Activated naive CD8-positive, alpha-beta T cell treated with anti-CD3 and anti-CD28 coated beads, Interleukin-2, amount 10 ng/mL, durations not matched to agents 7 days and 5 days (primary cell): ENCODE data around the gene NKTR. TPM values are rescaled to one million over a fixed set of nuclear protein-coding genes. Genes with fewer than 3 reads are reported as not detected.
A peak's percentile ranks its signal among the peaks of the same experiment; 100 is the strongest.

Experiments used
- ATAC-seq: fragments of 150-1000 bp; cut with Tn5 transposase; one replicate; pipeline ENCODE4 v1.10.0; 2021; ENCODE audit warnings: low read depth, moderate library complexity
- POLR2A ChIA-PET: fragments of 350-600 bp; sonication (Branson Sonifier 250); formaldehyde crosslinking; loops from one replicate; lab custom pipeline; 2021; ENCODE audit warnings: antibody characterized with exemption; lab: Charles Lee
- DNase-seq: peaks from one replicate; pipeline ENCODE4 v3.0.0; 2021
- H3K27ac Mint-ChIP-seq: one replicate; pipeline ENCODE4 v1.8.0; 2022; ENCODE audit warnings: mild to moderate bottlenecking, mixed read lengths
- H3K27me3 Mint-ChIP-seq: one replicate; pipeline ENCODE4 v1.8.0; 2022; ENCODE audit warnings: mild to moderate bottlenecking, moderate library complexity, mixed read lengths
- H3K36me3 Mint-ChIP-seq: one replicate; pipeline ENCODE4 v1.8.0; 2021; ENCODE audit warnings: mild to moderate bottlenecking, mixed read lengths
- H3K4me1 Mint-ChIP-seq: one replicate; pipeline ENCODE4 v1.8.0; 2021; ENCODE audit warnings: mixed read lengths
- H3K4me3 Mint-ChIP-seq: one replicate; pipeline ENCODE4 v1.8.0; 2022; ENCODE audit warnings: mild to moderate bottlenecking, moderate library complexity, mixed read lengths
- H3K9me3 Mint-ChIP-seq: one replicate; pipeline ENCODE4 v1.8.0; 2021; ENCODE audit warnings: mixed read lengths
- total RNA-seq, 2 experiments: library from RNA; stranded (reverse); gene quantifications; one replicate each; pipeline ENCODE4 v1.2.3, GENCODE V29; 2021

Gene NKTR
- total RNA-seq, 2 experiments from 2014 or later = 150 to 152 TPM

DNA sequence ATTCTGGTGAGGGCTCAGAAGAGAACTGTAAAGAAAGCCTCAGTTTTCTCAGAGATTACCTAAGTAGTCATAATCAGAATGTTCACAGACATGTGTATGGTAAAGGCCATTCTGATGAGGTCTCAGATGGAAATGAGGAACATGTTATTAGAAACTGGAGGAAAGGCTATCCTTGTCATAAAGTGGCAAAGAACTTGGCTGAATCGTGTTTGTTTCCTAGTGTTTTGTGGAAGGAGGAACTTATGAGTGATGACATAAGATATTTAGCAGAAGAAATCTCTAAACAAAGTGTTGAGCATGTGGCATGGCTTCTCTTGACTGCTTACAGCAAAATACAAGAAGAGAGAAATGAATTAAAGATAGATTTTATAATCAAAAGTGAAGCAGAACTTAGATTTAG, 72.0 kb downstream of the NKTR start:
- H3K4me3 Mint-ChIP-seq = no peak overlapping the region
- H3K27me3 Mint-ChIP-seq = peaks cover 9% of the 10 kb centered on the region
- DNase-seq (no peak), ATAC-seq (no peak)
- no peaks in the 10 kb centered on the region for H3K4me1 Mint-ChIP-seq
- peaks cover 3% of the 10 kb centered on the region for H3K9me3 Mint-ChIP-seq
- H3K36me3 Mint-ChIP-seq = no peaks in the 10 kb centered on the region
- no peak overlapping the region for H3K27ac Mint-ChIP-seq
- POLR2A ChIA-PET = no interaction called here

DNA sequence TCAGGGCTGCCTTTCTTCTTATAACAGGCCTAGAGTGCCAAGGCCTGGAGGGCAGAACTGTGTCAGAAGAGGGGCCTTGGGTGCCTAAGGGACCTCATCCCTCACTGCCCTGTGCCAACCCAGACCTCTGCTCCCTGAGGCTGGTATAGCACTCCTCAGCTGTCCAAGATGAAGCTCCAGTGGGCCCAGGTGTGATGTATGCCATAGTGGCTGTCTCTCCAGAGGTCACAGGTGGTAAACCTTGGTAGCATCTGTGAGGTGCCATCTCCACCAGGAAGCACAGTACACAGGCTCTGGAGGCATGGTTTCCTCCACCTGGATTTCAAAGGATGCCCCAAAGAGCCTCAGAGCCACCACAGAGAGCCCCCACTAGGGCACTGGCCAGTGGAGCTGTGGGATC, 72.6 kb downstream of the NKTR start:
- POLR2A ChIA-PET = no interaction called here
- ATAC-seq (no peak), DNase-seq (no peak)
- no peak overlapping the region for H3K27ac Mint-ChIP-seq
- peaks cover 11% of the 10 kb centered on the region for H3K27me3 Mint-ChIP-seq
- no peak overlapping the region for H3K4me3 Mint-ChIP-seq
- H3K36me3 Mint-ChIP-seq = no peaks in the 10 kb centered on the region
- no peaks in the 10 kb centered on the region for H3K4me1 Mint-ChIP-seq
- H3K9me3 Mint-ChIP-seq = peaks cover 5% of the 10 kb centered on the region

DNA sequence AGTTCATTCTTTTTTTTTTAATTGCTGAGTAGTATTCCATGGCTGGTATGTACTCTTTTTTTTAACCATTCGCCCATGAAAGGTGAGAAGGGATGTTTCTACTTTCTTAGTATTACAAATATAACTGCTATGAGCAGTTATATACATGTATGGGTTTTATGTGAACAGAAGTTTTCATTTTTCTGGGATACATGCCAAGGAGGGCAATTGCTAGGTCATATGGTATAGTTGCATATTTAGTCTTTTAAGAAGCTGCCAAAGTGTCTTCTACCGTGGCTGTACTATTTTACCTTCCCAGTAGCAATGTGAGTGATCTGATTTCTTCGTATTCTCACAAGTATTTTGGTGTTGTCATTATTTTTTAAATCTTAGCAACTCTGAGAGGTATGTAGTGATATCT, 73.7 kb downstream of the NKTR start:
- no peak for DNase-seq
- Mint-ChIP-seq H3K27me3 (peaks cover 11% of the 10 kb centered on the region), H3K36me3 (no peaks in the 10 kb centered on the region), H3K4me3 (no peak overlapping the region), H3K27ac (no peak overlapping the region), H3K4me1 (no peaks in the 10 kb centered on the region), H3K9me3 (peaks cover 6% of the 10 kb centered on the region)
- POLR2A ChIA-PET = no interaction called here
- ATAC-seq = no peak

DNA sequence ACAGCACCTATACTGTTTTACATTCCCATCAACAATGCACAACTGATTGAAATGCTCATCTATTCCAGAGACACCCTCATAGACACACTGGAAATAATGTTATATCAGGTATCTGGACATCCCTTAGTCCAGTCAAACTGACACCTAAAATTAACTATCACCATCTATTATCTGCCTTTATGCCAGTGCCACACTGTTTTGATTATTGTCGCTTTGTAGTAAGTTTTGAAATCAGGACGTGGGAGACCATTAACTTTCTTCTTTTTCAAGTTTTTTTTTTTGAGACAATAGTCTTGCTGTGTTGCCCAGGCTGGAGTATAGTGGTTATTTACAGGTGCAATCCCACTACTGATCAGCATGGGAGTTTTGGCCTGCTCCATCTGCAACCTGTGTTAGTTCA, 75.4 kb downstream of the NKTR start:
- Mint-ChIP-seq H3K27me3 (peaks cover 11% of the 10 kb centered on the region), H3K4me1 (no peaks in the 10 kb centered on the region), H3K27ac (no peak overlapping the region), H3K4me3 (no peak overlapping the region), H3K36me3 (no peaks in the 10 kb centered on the region), H3K9me3 (peaks cover 9% of the 10 kb centered on the region)
- DNase-seq (no peak), ATAC-seq (no peak)
- POLR2A ChIA-PET = no interaction called here

DNA sequence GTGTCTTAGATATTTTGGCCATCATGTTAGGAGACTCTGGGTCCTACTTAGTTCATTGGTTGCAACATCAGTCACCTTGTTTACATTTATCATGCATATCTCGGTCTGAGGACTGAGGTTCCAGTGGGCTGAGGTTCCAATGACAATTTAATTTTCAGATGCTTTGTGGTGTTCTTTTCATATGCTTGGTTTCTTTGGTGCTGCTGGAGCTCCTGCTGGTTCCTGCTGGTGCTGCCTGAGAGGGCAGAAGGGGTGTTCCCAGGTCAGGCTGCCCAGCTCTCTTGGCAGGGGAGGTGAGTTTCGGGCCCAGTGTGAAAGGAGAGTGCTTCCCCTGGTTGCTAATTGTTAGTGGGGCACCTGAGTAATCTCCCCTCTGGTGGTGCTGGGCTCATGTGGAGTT, 78.0 kb downstream of the NKTR start:
- Mint-ChIP-seq H3K27ac (no peak overlapping the region), H3K27me3 (peaks cover 22% of the 10 kb centered on the region), H3K4me1 (no peaks in the 10 kb centered on the region), H3K9me3 (peaks cover 9% of the 10 kb centered on the region), H3K36me3 (no peaks in the 10 kb centered on the region), H3K4me3 (no peak overlapping the region)
- POLR2A ChIA-PET = no interaction called here
- no peak for ATAC-seq
- no peak for DNase-seq

DNA sequence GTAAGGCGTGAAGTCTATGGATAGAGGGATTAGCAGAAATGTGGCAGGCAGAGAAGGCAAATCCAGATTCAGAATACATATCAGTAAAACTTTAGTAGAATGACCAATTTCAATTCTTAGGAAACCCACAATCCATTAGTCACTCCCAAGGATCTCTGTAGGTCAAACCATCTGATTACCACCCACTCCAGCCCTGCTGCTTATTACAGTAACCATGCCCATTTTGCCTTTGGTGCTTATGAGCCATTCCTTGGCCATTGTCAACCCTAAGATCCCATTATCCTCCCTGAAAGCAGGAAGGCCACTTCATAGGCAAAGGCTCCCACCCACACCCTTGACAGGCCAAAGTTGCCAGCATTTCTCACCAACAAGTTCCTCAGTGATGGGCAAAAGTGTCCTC, 79.8 kb downstream of the NKTR start:
- no peak for DNase-seq
- Mint-ChIP-seq H3K27ac (no peak overlapping the region), H3K4me3 (no peak overlapping the region), H3K9me3 (peaks cover 7% of the 10 kb centered on the region), H3K4me1 (no peaks in the 10 kb centered on the region), H3K36me3 (no peaks in the 10 kb centered on the region), H3K27me3 (peaks cover 21% of the 10 kb centered on the region)
- POLR2A ChIA-PET = no interaction called here
- ATAC-seq = no peak

DNA sequence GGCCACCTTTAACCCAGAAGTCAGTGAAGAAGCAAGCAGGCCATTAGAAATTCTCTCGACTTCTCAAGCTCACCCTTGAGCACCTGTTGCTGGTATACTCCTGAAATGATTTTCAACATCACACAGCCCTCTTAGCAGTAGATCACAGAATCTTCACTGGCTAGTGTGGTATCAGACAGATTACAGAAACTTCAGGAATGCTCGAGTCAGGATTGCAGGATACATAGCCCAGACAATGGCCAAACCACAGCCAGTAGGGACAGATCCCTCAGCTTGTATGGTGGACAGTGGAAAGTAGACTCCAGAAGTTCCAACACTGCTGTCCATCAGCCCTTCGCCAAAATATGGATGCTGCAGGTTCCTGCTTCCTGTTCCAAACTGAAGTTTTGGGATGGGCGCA, 80.3 kb downstream of the NKTR start:
- DNase-seq (no peak), ATAC-seq (no peak)
- H3K4me3 Mint-ChIP-seq = no peak overlapping the region
- POLR2A ChIA-PET = no interaction called here
- peaks cover 7% of the 10 kb centered on the region for H3K9me3 Mint-ChIP-seq
- peaks cover 22% of the 10 kb centered on the region for H3K27me3 Mint-ChIP-seq
- H3K27ac Mint-ChIP-seq = no peak overlapping the region
- peaks cover under 1% of the 10 kb centered on the region for H3K4me1 Mint-ChIP-seq
- no peaks in the 10 kb centered on the region for H3K36me3 Mint-ChIP-seq

DNA sequence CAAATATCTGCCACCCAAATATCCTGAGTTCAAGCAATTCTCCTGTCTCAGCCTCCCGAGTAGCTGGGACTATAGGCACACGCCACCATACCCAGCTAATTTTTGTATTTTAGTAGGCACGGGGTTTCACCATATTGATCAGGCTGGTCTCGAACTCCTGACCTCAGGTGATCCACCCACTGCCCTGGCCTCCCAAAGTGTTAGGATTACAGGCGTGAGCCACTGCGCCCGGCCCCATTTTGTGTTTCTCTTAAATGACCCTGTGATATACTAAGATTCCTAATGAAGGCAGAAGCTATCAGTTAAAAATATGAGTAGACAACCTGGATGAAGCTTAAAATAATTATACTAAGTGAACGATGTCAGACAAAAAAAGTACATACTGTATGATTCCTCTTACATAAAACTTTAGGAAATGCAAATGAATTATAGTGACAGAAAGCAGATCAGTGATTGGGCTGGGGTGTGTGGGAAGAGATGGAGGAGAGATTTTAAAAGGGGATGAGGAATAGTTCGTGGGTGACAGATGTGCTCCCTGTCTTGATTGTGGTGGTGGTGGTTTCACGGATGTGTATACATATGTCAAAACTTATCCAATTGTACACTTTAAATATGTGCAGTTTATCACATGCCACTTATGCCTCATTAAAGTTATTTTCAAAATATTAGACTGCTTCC, 81.0 kb downstream of the NKTR start:
- no peak overlapping the region for H3K4me3 Mint-ChIP-seq
- H3K9me3 Mint-ChIP-seq = peaks cover 7% of the 10 kb centered on the region
- H3K4me1 Mint-ChIP-seq = peaks cover 2% of the 10 kb centered on the region
- H3K27me3 Mint-ChIP-seq = peaks cover 24% of the 10 kb centered on the region
- DNase-seq (no peak), ATAC-seq (no peak)
- no peak overlapping the region for H3K27ac Mint-ChIP-seq
- POLR2A ChIA-PET = no interaction called here
- H3K36me3 Mint-ChIP-seq = no peaks in the 10 kb centered on the region

DNA sequence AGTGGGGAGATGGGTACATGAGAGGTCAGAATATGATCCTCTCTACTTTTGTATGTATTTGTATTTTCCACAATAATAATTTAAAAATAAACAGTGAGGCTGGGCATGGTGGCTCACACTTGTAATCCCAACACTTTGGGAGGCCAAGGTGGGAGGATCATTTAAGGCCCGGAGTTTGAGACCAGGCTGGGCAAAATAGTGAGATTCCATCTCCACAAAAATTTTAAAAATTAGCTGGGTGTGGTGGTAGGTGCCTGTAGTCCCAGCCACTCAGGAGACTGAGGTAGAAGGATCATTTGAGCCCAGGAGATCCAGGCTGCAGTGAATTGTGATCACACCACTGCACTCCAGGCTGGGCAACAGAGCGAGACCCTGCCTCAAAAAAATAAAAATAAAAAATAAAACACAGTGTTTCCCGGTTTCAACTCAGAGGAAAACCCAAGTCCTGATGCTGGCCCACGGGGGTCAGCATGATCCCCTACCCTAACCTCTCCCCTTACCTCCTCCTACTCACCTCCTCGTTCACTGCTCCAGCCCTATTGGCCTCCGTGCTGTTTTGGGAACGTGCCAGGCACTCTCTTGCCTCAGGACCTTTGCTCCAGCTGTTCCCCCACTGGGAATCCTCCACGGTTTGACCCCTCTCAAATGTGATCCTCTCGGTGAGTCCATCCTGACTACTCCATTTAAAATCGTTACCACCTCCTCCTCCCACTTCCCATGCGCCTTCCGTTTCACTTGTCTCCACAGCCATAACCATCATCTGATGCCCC, 82.0 kb downstream of the NKTR start:
- Mint-ChIP-seq H3K4me3 (no peak overlapping the region), H3K4me1 (peaks cover 2% of the 10 kb centered on the region), H3K9me3 (peaks cover 7% of the 10 kb centered on the region), H3K36me3 (no peaks in the 10 kb centered on the region), H3K27me3 (peaks cover 26% of the 10 kb centered on the region), H3K27ac (no peak overlapping the region)
- no peak for DNase-seq
- POLR2A ChIA-PET = no interaction called here
- ATAC-seq = no peak

DNA sequence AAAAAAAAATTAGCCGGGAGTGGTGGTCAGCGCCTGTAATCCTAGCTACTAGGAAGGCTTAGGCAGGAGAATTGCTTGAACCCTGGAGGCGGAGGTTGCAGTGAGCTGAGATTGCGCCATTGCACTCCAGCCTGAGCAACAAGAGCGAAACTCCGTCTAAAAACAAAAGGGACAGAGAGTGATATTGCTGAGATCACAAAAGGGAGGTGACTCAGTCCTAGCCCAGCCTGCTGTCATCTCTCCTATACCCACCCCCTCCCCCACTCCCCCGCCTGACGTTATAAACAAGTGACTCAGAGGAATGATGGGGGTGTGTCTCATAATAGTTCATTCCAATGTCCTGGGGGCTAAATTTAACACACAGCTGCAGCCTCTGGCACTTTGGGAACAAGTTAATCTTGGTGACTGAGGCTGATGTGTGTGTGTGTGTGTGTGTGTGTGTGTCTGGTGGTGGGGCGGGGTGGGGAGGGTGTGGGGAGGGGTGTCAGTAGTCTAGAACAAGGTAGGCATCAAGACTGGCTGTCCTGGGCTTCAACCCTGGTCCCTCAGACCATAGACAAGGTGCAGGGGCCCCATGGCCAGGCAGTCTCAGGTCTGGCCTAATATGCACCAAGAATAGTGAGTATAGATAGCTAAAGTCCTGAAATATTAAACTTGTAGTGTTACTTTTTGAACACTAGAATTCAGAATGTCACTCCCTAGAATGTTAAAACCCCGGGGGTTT, 83.6 kb downstream of the NKTR start:
- POLR2A ChIA-PET = no interaction called here
- Mint-ChIP-seq H3K27ac (no peak overlapping the region), H3K9me3 (peaks cover 4% of the 10 kb centered on the region), H3K4me3 (no peak overlapping the region), H3K36me3 (no peaks in the 10 kb centered on the region), H3K4me1 (peaks cover 2% of the 10 kb centered on the region), H3K27me3 (peaks cover 28% of the 10 kb centered on the region)
- no peak for ATAC-seq
- DNase-seq = peak; percentile 7

DNA sequence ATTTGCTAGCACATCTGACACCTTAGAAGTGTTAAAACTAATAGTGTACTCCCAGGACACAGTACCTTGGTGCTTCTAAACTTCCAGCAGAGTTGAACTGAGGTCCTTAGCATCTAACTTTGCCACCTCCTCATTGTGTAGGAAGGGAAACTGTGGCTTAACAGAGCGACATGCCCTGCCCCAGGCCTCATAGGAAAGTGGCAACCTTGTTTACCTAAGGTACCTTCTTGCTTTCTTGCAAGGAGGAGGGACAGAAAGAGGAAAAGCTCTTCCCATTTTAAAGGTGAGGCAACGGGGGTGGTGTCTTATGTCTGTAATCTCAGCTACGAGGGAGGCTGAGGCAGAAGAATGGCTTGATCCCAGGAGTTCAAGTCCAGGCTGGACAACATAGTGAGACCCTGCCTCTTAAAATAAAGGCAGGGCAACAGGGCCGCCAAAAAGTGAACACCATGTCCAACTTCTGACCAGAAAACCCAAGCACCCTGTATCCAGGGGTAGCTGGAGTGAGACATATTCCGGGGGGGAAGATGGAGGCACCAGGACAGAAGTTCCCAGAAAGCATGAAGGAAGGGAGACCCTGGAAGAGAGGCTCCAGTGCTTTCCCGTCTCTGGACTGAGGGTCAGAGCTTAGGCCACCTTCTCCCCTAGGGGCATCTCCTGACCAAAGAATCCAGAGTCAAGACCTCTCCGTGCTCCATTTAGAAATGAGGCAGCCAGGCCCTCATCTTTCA, 84.3 kb downstream of the NKTR start:
- Mint-ChIP-seq H3K36me3 (no peaks in the 10 kb centered on the region), H3K9me3 (peaks cover 3% of the 10 kb centered on the region), H3K4me1 (peaks cover 2% of the 10 kb centered on the region), H3K4me3 (no peak overlapping the region), H3K27ac (no peak overlapping the region), H3K27me3 (peaks cover 32% of the 10 kb centered on the region)
- ATAC-seq = no peak
- peak; percentile 0 for DNase-seq
- POLR2A ChIA-PET = no interaction called here

DNA sequence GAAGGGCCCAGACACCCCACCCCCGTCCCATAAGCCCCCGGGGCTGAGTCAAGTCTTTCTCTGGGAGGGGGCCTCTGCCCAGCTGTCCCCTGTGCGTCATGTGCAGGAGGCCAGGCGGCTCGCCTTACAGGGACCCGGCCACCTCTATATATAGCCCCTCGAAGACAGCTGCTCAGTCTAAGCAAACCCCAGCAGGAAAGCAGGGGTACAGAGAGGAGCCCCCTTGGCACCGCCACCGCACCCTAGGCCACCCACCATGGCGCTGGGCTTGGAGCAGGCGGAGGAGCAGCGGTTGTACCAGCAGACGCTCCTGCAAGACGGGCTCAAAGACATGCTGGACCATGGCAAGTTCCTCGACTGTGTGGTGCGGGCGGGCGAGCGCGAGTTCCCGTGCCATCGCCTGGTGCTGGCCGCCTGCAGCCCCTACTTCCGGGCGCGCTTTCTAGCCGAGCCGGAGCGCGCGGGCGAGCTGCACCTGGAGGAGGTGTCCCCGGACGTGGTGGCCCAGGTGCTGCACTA, 84.9 kb downstream of the NKTR start, which contains the start of gene KLHL40:
TSS of gene KLHL40 (plus strand) at position 175 of the 519 bp plus-strand sequence. CDS start at position 257, 82 bp downstream.
- Mint-ChIP-seq H3K4me3 (peak within 1 kb of the TSS; percentile 68), H3K27me3 (peaks cover 32% of the 10 kb centered on the region), H3K9me3 (no peaks in the 10 kb centered on the region), H3K36me3 (no peaks in the 10 kb centered on the region), H3K27ac (no peak within 1 kb of the TSS), H3K4me1 (peaks cover 2% of the 10 kb centered on the region)
- POLR2A ChIA-PET = no interaction called here
- ATAC-seq (no peak), DNase-seq (peak; percentile 18)
